IPS DF 4.7 (cell line): ENCODE results near the gene SART1.
A peak's percentile ranks its signal among the peaks of the same experiment; 100 is the strongest.

Experiments
- DNase-seq: peaks from one replicate; pipeline ENCODE4 v3.0.0-alpha.2; 2013; ENCODE audit warnings: low spot score; ENCODE audit errors: extremely low read depth

SART1 gene

GRCh38 chr11:65961267-65962140 is at the start of gene SART1:
SART1 (plus strand) TSS chr11:65961734; CDS start chr11:65961781, 47 bp downstream.
- peak; percentile 87 for DNase-seq

GRCh38 chr11:65912845-65913244 is 48.7 kb upstream of the SART1 start:
- DNase-seq, result no peak

- no peak for DNase-seq
Measured at GRCh38 chr11:65915101-65915820, 46.3 kb upstream of the SART1 start.

- DNase-seq, result no peak
Measured at GRCh38 chr11:65915821-65916251, 45.7 kb upstream of the SART1 start.

- DNase-seq, result no peak
Measured at GRCh38 chr11:65916391-65916790, 45.1 kb upstream of the SART1 start.

GRCh38 chr11:65917077-65917433 is 44.5 kb upstream of the SART1 start:
- DNase-seq, result no peak

GRCh38 chr11:65917434-65918210 is 43.9 kb upstream of the SART1 start:
- DNase-seq, result no peak

- no peak for DNase-seq
Measured at GRCh38 chr11:65918211-65919140, 43.1 kb upstream of the SART1 start, which contains the start of gene C11orf68. C11orf68 (minus strand) TSS chr11:65919062; CDS start chr11:65919031, 31 bp downstream.

GRCh38 chr11:65919141-65919572 is 42.4 kb upstream of the SART1 start, which contains the start of gene DRAP1:
DRAP1 (plus strand) TSS chr11:65919426; CDS start chr11:65919502, 76 bp downstream.
- DNase-seq, result peak; percentile 56

- DNase-seq, result no peak
Measured at GRCh38 chr11:65919573-65920371, 41.8 kb upstream of the SART1 start.

- no peak for DNase-seq
Measured at GRCh38 chr11:65920372-65920802, 41.1 kb upstream of the SART1 start.

GRCh38 chr11:65921033-65921555 is 40.4 kb upstream of the SART1 start:
- no peak for DNase-seq

GRCh38 chr11:65921876-65922275 is 39.7 kb upstream of the SART1 start:
- DNase-seq, result no peak

- no peak for DNase-seq
Measured at GRCh38 chr11:65922565-65922964, 39.0 kb upstream of the SART1 start.

GRCh38 chr11:65925397-65925796 is 36.1 kb upstream of the SART1 start:
- no peak for DNase-seq

GRCh38 chr11:65927904-65928397 is 33.6 kb upstream of the SART1 start:
- no peak for DNase-seq

GRCh38 chr11:65928667-65929066 is 32.9 kb upstream of the SART1 start:
- no peak for DNase-seq

- no peak for DNase-seq
Measured at GRCh38 chr11:65931773-65932557, 29.6 kb upstream of the SART1 start.
